Measurements from ENCODE around the gene STBD1.

Gene STBD1

DNA sequence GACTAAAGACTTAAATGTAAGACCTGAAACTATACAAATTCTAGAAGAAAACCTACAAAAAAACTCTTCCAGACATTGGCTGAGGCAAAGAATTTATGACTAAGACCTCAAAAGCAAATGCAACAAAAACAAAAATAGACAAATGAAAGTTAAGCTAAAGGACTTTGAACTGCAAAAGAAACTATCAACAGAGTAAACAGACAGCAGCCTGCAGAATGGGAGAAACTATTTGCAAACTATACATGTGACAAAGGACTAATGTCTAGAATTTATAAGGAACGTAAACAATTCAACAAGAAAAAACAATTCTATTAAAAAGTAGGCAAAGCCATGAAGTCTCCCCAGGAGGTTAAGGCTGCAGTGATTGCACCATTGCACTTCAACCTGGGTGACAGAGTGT, 46.0 kb upstream of the STBD1 start:
- no peaks in the 10 kb centered on the region for H3K79me2 ChIP-seq (ENCODE audit: insufficient read depth, low read length)
- H3K4me1 ChIP-seq (ENCODE audit: insufficient read depth, low read length): no peaks in the 10 kb centered on the region
- no peak overlapping the region for H3K9ac ChIP-seq (ENCODE audit: low read depth, low read length)
- no peaks in the 10 kb centered on the region for H3K9me3 ChIP-seq (ENCODE audit: insufficient read depth, low read length, severe bottlenecking)
- H3K27ac ChIP-seq (ENCODE audit: low read length): no peak overlapping the region
- no peak for ATAC-seq (ENCODE audit: insufficient read depth, low read depth)
- H3K4me2 ChIP-seq (ENCODE audit: insufficient read depth, low read length): no peak overlapping the region
- no peak overlapping the region for H3K4me3 ChIP-seq (ENCODE audit: low read depth in 1 of 2, low read length in 2 of 2)
- H3K36me3 ChIP-seq (ENCODE audit: insufficient read depth, low read length): no peaks in the 10 kb centered on the region
- no peak for TF ChIP-seq CTCF (IDR thresholded peaks at IDR 0.05; ENCODE audit: borderline replicate concordance, extremely low read depth, low read length, poor library complexity, severe bottlenecking)
- TF ChIP-seq EZH2 (IDR thresholded peaks at IDR 0.05; ENCODE audit: borderline replicate concordance, low read depth, low read length, severe bottlenecking): no peak
- H2AFZ ChIP-seq (ENCODE audit: low read depth, low read length): no peak overlapping the region
- H3K27me3 ChIP-seq (ENCODE audit: insufficient read depth, low read length, poor library complexity): no peaks in the 10 kb centered on the region
- H4K20me1 ChIP-seq (ENCODE audit: insufficient read depth, low read length): no peaks in the 10 kb centered on the region
- DNase-seq: no peak

- H3K9ac ChIP-seq (ENCODE audit: low read depth, low read length): no peak overlapping the region
- H3K27me3 ChIP-seq (ENCODE audit: insufficient read depth, low read length, poor library complexity): no peaks in the 10 kb centered on the region
- no peak overlapping the region for H3K27ac ChIP-seq (ENCODE audit: low read length)
- H3K4me1 ChIP-seq (ENCODE audit: insufficient read depth, low read length): no peaks in the 10 kb centered on the region
- no peak overlapping the region for H3K4me2 ChIP-seq (ENCODE audit: insufficient read depth, low read length)
- no peaks in the 10 kb centered on the region for H3K79me2 ChIP-seq (ENCODE audit: insufficient read depth, low read length)
- DNase-seq: no peak
- H4K20me1 ChIP-seq (ENCODE audit: insufficient read depth, low read length): no peaks in the 10 kb centered on the region
- ATAC-seq (ENCODE audit: insufficient read depth, low read depth): no peak
- no peak overlapping the region for H3K4me3 ChIP-seq (ENCODE audit: low read depth in 1 of 2, low read length in 2 of 2)
- TF ChIP-seq CTCF (IDR thresholded peaks at IDR 0.05; ENCODE audit: borderline replicate concordance, extremely low read depth, low read length, poor library complexity, severe bottlenecking) (no peak), EZH2 (IDR thresholded peaks at IDR 0.05; ENCODE audit: borderline replicate concordance, low read depth, low read length, severe bottlenecking) (no peak)
- H2AFZ ChIP-seq (ENCODE audit: low read depth, low read length): no peak overlapping the region
- H3K9me3 ChIP-seq (ENCODE audit: insufficient read depth, low read length, severe bottlenecking): no peaks in the 10 kb centered on the region
- H3K36me3 ChIP-seq (ENCODE audit: insufficient read depth, low read length): no peaks in the 10 kb centered on the region
These were observed 40.8 kb upstream of the STBD1 start for GRCh38 chr4:76265631-76266218.

DNA sequence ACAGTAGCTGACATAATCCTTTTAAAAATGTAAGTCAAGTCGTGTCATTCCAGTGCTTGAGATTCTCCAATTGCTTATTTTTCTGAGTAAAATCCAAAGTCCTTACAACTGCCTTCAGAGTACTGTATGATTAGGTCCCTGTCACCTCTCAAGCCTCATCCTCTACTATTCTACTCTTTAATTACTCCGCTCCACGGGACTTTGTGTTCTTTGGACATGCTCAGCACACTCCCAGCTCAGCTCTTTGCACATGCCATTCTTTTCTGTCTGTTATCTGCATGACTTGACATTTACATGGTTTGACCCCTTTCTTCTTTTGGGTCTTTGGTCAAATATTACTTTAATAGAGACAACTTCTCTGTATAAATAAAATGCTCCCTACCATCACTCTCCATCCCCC, 39.9 kb upstream of the STBD1 start:
- TF ChIP-seq EZH2 (IDR thresholded peaks at IDR 0.05; ENCODE audit: borderline replicate concordance, low read depth, low read length, severe bottlenecking): no peak
- no peak for TF ChIP-seq CTCF (IDR thresholded peaks at IDR 0.05; ENCODE audit: borderline replicate concordance, extremely low read depth, low read length, poor library complexity, severe bottlenecking)
- ATAC-seq (ENCODE audit: insufficient read depth, low read depth): no peak
- Histone ChIP-seq H3K4me3 (ENCODE audit: low read depth in 1 of 2, low read length in 2 of 2) (no peak overlapping the region), H3K36me3 (ENCODE audit: insufficient read depth, low read length) (no peaks in the 10 kb centered on the region), H3K4me2 (ENCODE audit: insufficient read depth, low read length) (no peak overlapping the region), H4K20me1 (ENCODE audit: insufficient read depth, low read length) (no peaks in the 10 kb centered on the region), H3K4me1 (ENCODE audit: insufficient read depth, low read length) (no peaks in the 10 kb centered on the region), H3K27ac (ENCODE audit: low read length) (no peak overlapping the region), H3K9ac (ENCODE audit: low read depth, low read length) (no peak overlapping the region), H3K27me3 (ENCODE audit: insufficient read depth, low read length, poor library complexity) (no peaks in the 10 kb centered on the region), H3K9me3 (ENCODE audit: insufficient read depth, low read length, severe bottlenecking) (no peaks in the 10 kb centered on the region), H3K79me2 (ENCODE audit: insufficient read depth, low read length) (no peaks in the 10 kb centered on the region), H2AFZ (ENCODE audit: low read depth, low read length) (no peak overlapping the region)
- no peak for DNase-seq

DNA sequence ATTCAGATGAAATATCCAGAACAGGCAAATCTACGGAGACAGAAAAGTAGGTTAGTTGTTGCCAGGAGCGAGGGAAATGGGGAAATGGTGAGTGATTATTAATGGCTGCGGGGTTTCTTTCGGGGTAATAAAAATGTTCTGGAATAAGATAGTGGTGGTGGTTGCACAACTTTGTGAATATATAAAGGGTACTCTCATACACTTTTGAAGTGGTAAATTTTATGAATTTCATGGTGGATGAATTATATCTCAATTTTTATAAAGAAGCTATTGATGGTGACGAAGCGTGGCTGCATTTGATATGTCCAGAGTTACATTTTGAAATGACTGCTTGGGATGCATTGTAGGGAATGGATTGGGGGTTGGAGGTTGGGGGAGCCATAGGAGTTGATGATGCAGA, 38.7 kb upstream of the STBD1 start:
- H3K4me1 ChIP-seq (ENCODE audit: insufficient read depth, low read length): no peaks in the 10 kb centered on the region
- H2AFZ ChIP-seq (ENCODE audit: low read depth, low read length): no peak overlapping the region
- no peaks in the 10 kb centered on the region for H4K20me1 ChIP-seq (ENCODE audit: insufficient read depth, low read length)
- H3K9ac ChIP-seq (ENCODE audit: low read depth, low read length): no peak overlapping the region
- no peaks in the 10 kb centered on the region for H3K27me3 ChIP-seq (ENCODE audit: insufficient read depth, low read length, poor library complexity)
- ATAC-seq (ENCODE audit: insufficient read depth, low read depth) (no peak), DNase-seq (no peak)
- no peaks in the 10 kb centered on the region for H3K79me2 ChIP-seq (ENCODE audit: insufficient read depth, low read length)
- TF ChIP-seq CTCF (IDR thresholded peaks at IDR 0.05; ENCODE audit: borderline replicate concordance, extremely low read depth, low read length, poor library complexity, severe bottlenecking) (no peak), EZH2 (IDR thresholded peaks at IDR 0.05; ENCODE audit: borderline replicate concordance, low read depth, low read length, severe bottlenecking) (no peak)
- H3K36me3 ChIP-seq (ENCODE audit: insufficient read depth, low read length): no peaks in the 10 kb centered on the region
- H3K9me3 ChIP-seq (ENCODE audit: insufficient read depth, low read length, severe bottlenecking): no peaks in the 10 kb centered on the region
- H3K4me3 ChIP-seq (ENCODE audit: low read depth in 1 of 2, low read length in 2 of 2): no peak overlapping the region
- no peak overlapping the region for H3K4me2 ChIP-seq (ENCODE audit: insufficient read depth, low read length)
- H3K27ac ChIP-seq (ENCODE audit: low read length): no peak overlapping the region

Data from DND-41 (cell line).